Effector memory CD8-positive, alpha-beta T cell (primary cell): ENCODE measurements around the gene MGAT4A.
A peak's percentile ranks its signal among the peaks of the same experiment; 100 is the strongest.
"Not testable (repeated sequence)": the region's sequence is repeated elsewhere in the genome, so short reads cannot be mapped to it uniquely, and the experiment has no call there.

Source experiments
- ATAC-seq: fragments of 150-1000 bp; cut with Tn5 transposase; replicated peaks from 2 replicates; pipeline ENCODE4 v1.10.0; 2021; ENCODE audit warnings: mild to moderate bottlenecking, moderate library complexity
- DNase-seq, 3 experiments: peaks; one replicate each; pipeline ENCODE4 v3.0.0; 2021
- H3K27ac Mint-ChIP-seq, 2 donors: one replicate each; pipeline ENCODE4 v1.8.0; 2022; ENCODE audit warnings: mild to moderate bottlenecking in 2 of 2, mixed read lengths in 2 of 2, moderate library complexity in 2 of 2
- H3K27me3 Mint-ChIP-seq, 2 donors: one replicate each; pipeline ENCODE4 v1.8.0; 2022; ENCODE audit warnings: mixed read lengths in 2 of 2
- H3K36me3 Mint-ChIP-seq: one replicate; pipeline ENCODE4 v1.8.0; 2022; ENCODE audit warnings: mild to moderate bottlenecking, moderate library complexity, mixed read lengths; ENCODE audit not compliant: insufficient read depth
- H3K4me1 Mint-ChIP-seq, 2 donors: one replicate each; pipeline ENCODE4 v1.8.0; 2022; ENCODE audit warnings: low read depth in 2 of 2, mixed read lengths in 2 of 2
- H3K4me3 Mint-ChIP-seq, 2 donors: one replicate each; pipeline ENCODE4 v1.8.0; 2022; ENCODE audit warnings: mild to moderate bottlenecking in 2 of 2, mixed read lengths in 2 of 2, moderate library complexity in 2 of 2
- H3K9me3 Mint-ChIP-seq, 2 donors: one replicate each; pipeline ENCODE4 v1.8.0; 2022; ENCODE audit warnings: mixed read lengths in 2 of 2

The MGAT4A gene

GRCh38 chr2:98732430-98733051 lies 1.6 kb upstream of the MGAT4A start:
- peaks cover 40 to 65% of the 10 kb centered on the region in 2 donors for H3K4me1 Mint-ChIP-seq
- H3K4me3 Mint-ChIP-seq: peak overlapping the region; percentile 83 to 88
- ATAC-seq: no peak
- peaks cover 23% of the 10 kb centered on the region for H3K36me3 Mint-ChIP-seq
- DNase-seq: no peak
- H3K9me3 Mint-ChIP-seq: no peaks in the 10 kb centered on the region
- no peaks in the 10 kb centered on the region for H3K27me3 Mint-ChIP-seq
- H3K27ac Mint-ChIP-seq: peak overlapping the region; percentile 84 to 89

- Mint-ChIP-seq H3K9me3 (no peaks in the 10 kb centered on the region), H3K27me3 (no peaks in the 10 kb centered on the region), H3K4me3 (peak overlapping the region; percentile 83 to 88), H3K27ac (peak overlapping the region; percentile 84 to 89), H3K36me3 (peaks cover 22% of the 10 kb centered on the region), H3K4me1 (peaks cover 43 to 68% of the 10 kb centered on the region in 2 donors)
- DNase-seq: no peak
- no peak for ATAC-seq
These were observed 990 bp upstream of the MGAT4A start for GRCh38 chr2:98731894-98732349.

GRCh38 chr2:98730707-98731040 lies 258 bp downstream of the MGAT4A start:
- no peaks in the 10 kb centered on the region for H3K9me3 Mint-ChIP-seq
- peaks cover 25% of the 10 kb centered on the region for H3K36me3 Mint-ChIP-seq
- peaks cover 47 to 72% of the 10 kb centered on the region in 2 donors for H3K4me1 Mint-ChIP-seq
- H3K4me3 Mint-ChIP-seq: peak overlapping the region; percentile 85 to 93
- no peaks in the 10 kb centered on the region for H3K27me3 Mint-ChIP-seq
- DNase-seq: peak; percentile 51 to 60 (median 53)
- H3K27ac Mint-ChIP-seq: no peak overlapping the region
- ATAC-seq: peak; percentile 64

GRCh38 chr2:98730053-98730706 lies 752 bp downstream of the MGAT4A start:
- peaks cover 29% of the 10 kb centered on the region for H3K36me3 Mint-ChIP-seq
- H3K9me3 Mint-ChIP-seq: no peaks in the 10 kb centered on the region
- peak overlapping the region; percentile 88 to 91 for H3K27ac Mint-ChIP-seq
- H3K4me3 Mint-ChIP-seq: peak overlapping the region; percentile 85 to 93
- peak; percentile 34 for ATAC-seq
- no peaks in the 10 kb centered on the region for H3K27me3 Mint-ChIP-seq
- peak; percentile 37 to 47 (median 45) for DNase-seq
- peaks cover 49 to 75% of the 10 kb centered on the region in 2 donors for H3K4me1 Mint-ChIP-seq

GRCh38 chr2:98729652-98730051 lies 1.3 kb downstream of the MGAT4A start:
- ATAC-seq: no peak
- Mint-ChIP-seq H3K27ac (peak overlapping the region; percentile 88 to 91), H3K4me3 (peak overlapping the region; percentile 85 to 93), H3K9me3 (no peaks in the 10 kb centered on the region), H3K36me3 (peaks cover 33% of the 10 kb centered on the region), H3K4me1 (peaks cover 52 to 77% of the 10 kb centered on the region in 2 donors), H3K27me3 (no peaks in the 10 kb centered on the region)
- DNase-seq: no peak

GRCh38 chr2:98728088-98728718 lies 2.7 kb downstream of the MGAT4A start:
- not testable (repeated sequence) for DNase-seq, H3K27me3 Mint-ChIP-seq, ATAC-seq, H3K9me3 Mint-ChIP-seq
- H3K4me3 Mint-ChIP-seq: peak overlapping the region; percentile 85 to 93
- H3K4me1 Mint-ChIP-seq: peaks cover 56 to 77% of the 10 kb centered on the region in 2 donors
- peak overlapping the region; percentile 88 to 91 for H3K27ac Mint-ChIP-seq
- peaks cover 27% of the 10 kb centered on the region for H3K36me3 Mint-ChIP-seq

- H3K27me3 Mint-ChIP-seq: no peaks in the 10 kb centered on the region
- no peak for ATAC-seq
- no peak for DNase-seq
- H3K4me3 Mint-ChIP-seq: peak overlapping the region; percentile 85 to 93
- peaks cover 26% of the 10 kb centered on the region for H3K36me3 Mint-ChIP-seq
- H3K27ac Mint-ChIP-seq: peak overlapping the region; percentile 88 to 91
- no peaks in the 10 kb centered on the region for H3K9me3 Mint-ChIP-seq
- peaks cover 59 to 77% of the 10 kb centered on the region in 2 donors for H3K4me1 Mint-ChIP-seq
These were observed 3.4 kb downstream of the MGAT4A start for GRCh38 chr2:98727369-98728087.

GRCh38 chr2:98726735-98727368 lies 4.1 kb downstream of the MGAT4A start:
- Mint-ChIP-seq H3K4me3 (peak overlapping the region; percentile 85 to 93), H3K36me3 (peaks cover 27% of the 10 kb centered on the region), H3K9me3 (no peaks in the 10 kb centered on the region), H3K27ac (peak overlapping the region; percentile 88 to 91), H3K4me1 (peaks cover 60 to 77% of the 10 kb centered on the region in 2 donors), H3K27me3 (no peaks in the 10 kb centered on the region)
- ATAC-seq: no peak
- no peak for DNase-seq

- no peak for DNase-seq
- ATAC-seq: no peak
- Mint-ChIP-seq H3K27me3 (no peaks in the 10 kb centered on the region), H3K9me3 (no peaks in the 10 kb centered on the region), H3K36me3 (peaks cover 29% of the 10 kb centered on the region), H3K27ac (peak overlapping the region; percentile 88 to 91), H3K4me3 (peak overlapping the region; percentile 85 to 93), H3K4me1 (peaks cover 58 to 78% of the 10 kb centered on the region in 2 donors)
These were observed 4.7 kb downstream of the MGAT4A start for GRCh38 chr2:98726205-98726604.

GRCh38 chr2:98720286-98720685 lies 10.6 kb downstream of the MGAT4A start:
- Mint-ChIP-seq H3K27ac (peak overlapping the region; percentile 9 to 93), H3K4me1 (peaks cover 50 to 74% of the 10 kb centered on the region in 2 donors), H3K4me3 (peak overlapping the region in 1 of 2 donors; percentile 11), H3K27me3 (no peaks in the 10 kb centered on the region), H3K36me3 (peaks cover 35% of the 10 kb centered on the region), H3K9me3 (no peaks in the 10 kb centered on the region)
- ATAC-seq (no peak), DNase-seq (no peak)

GRCh38 chr2:98717621-98718020 lies 13.3 kb downstream of the MGAT4A start:
- Mint-ChIP-seq H3K36me3 (peaks cover 45% of the 10 kb centered on the region), H3K4me3 (no peak overlapping the region), H3K9me3 (no peaks in the 10 kb centered on the region), H3K4me1 (peaks cover 44 to 66% of the 10 kb centered on the region in 2 donors), H3K27ac (peak overlapping the region in 1 of 2 donors; percentile 93), H3K27me3 (no peaks in the 10 kb centered on the region)
- no peak for DNase-seq
- no peak for ATAC-seq

- DNase-seq (no peak), ATAC-seq (no peak)
- Mint-ChIP-seq H3K27me3 (no peaks in the 10 kb centered on the region), H3K36me3 (peaks cover 42% of the 10 kb centered on the region), H3K9me3 (no peaks in the 10 kb centered on the region), H3K4me3 (no peak overlapping the region), H3K4me1 (peaks cover 44 to 66% of the 10 kb centered on the region in 2 donors), H3K27ac (peak overlapping the region; percentile 47 to 93)
These were observed 14.1 kb downstream of the MGAT4A start for GRCh38 chr2:98716786-98717185.
